ENCODE data around the gene CHRM4.
A peak's percentile ranks its signal among the peaks of the same experiment; 100 is the strongest.

The CHRM4 gene

DNA sequence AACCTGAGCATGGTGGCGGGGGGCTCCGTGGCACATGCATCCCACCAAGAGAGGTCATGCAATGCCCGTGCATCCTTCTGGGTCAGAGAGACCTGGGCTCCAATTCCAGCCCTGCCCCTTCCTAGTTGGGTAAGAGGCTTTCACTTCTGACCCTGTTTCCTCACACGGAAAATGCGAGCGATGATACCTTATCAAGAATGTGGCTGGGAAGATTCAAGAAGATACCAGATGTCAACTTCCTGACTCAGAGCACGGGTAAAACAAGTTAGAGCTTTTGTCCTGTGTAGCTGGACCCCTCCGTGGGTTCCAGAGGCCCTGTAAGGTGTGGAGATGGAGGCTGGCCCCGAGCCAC, 53.0 kb downstream of the CHRM4 start:
- peaks cover 0 to 4% (median 1%) of the 10 kb centered on the region in 5 experiments for H3K27me3 ChIP-seq (replicated peaks in 2 of 5; ENCODE audit: control insufficient read depth in 4 of 5, insufficient read depth in 5 of 5, low read length in 4 of 5)
- H3K27ac ChIP-seq (ENCODE audit: insufficient read depth in 1 of 2, low read depth in 1 of 2, low read length in 2 of 2, poor library complexity in 1 of 2, severe bottlenecking in 2 of 2) = peak overlapping the region in 1 of 2 experiments; percentile 28
- DNase-seq = no peak
- H3K9me3 ChIP-seq (ENCODE audit: control extremely low read depth in 1 of 5, control insufficient read depth in 4 of 5, insufficient read depth in 2 of 5, low read depth in 1 of 5, low read length in 4 of 5) = no peaks in the 10 kb centered on the region
- ChIA-PET CTCF (interaction anchor here (4.7 to 42.2 kb wide), 2 partner anchors 21 to 23 kb away, joined by 36 to 1037 read pairs; partner anchors contain the start of genes DGKZ and MDK), POLR2A (no interaction called here)
- peaks cover 6 to 82% (median 72%) of the 10 kb centered on the region in 4 experiments for H3K4me1 ChIP-seq (ENCODE audit: control extremely low read depth in 1 of 4, control insufficient read depth in 4 of 4, insufficient read depth in 4 of 4, low read length in 3 of 4)
- no peaks in the 10 kb centered on the region for H3K36me3 ChIP-seq (ENCODE audit: control insufficient read depth in 4 of 4, insufficient read depth in 4 of 4, low read length in 3 of 4)
- peak overlapping the region in 5 of 7 experiments; percentile 7 to 68 (median 44) for H3K4me3 ChIP-seq (ENCODE audit: control insufficient read depth in 1 of 7, extremely low read depth in 1 of 7, insufficient read depth in 4 of 7, low read depth in 2 of 7, low read length in 6 of 7)
- WGBS (ENCODE audit: insufficient coverage) = 60% methylated on average over 5 of the region's 9 CpGs

DNA sequence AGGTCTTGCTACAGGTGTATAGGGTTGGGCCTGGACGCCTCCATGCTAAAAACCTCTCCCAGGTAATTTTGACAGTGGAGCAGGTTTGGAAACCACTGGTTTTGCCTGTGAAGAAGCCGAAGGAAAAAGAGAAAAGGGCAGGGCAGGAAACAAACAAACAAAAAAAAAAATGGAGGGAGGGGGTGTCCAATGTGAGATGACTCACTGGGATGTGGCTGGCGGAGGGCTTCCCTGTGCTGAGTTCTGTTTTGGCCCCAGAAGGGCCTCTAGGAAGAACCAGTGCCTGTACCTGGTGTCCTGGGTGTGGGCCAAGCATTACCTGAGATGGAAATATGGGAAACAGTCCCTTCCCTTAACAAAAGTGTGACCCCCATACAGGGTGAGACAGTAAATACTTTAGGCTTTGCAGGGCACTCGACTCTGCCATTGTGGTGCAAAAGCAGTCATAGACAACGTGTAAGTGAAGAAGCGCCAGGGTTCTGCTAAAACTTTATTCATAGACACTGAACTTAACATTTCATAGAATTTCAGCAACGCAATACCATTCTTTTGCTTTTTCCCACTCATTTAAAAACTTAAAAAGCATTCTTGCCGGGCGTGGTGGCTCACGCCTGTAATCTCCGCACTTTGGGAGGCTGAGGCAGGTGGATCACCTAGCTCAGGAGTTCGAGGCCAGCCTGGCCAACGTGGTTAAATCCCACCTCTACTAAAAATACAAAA, 53.8 kb downstream of the CHRM4 start:
- DNase-seq = peak in 1 of 3 donors; percentile 46
- ChIA-PET POLR2A (no interaction called here), CTCF (interaction anchor here (4.7 to 42.2 kb wide), 2 partner anchors 20 to 24 kb away, joined by 36 to 1037 read pairs; partner anchors contain the start of genes DGKZ and MDK)
- Histone ChIP-seq H3K36me3 (ENCODE audit: control insufficient read depth in 4 of 4, insufficient read depth in 4 of 4, low read length in 3 of 4) (no peaks in the 10 kb centered on the region), H3K27ac (ENCODE audit: insufficient read depth in 1 of 2, low read depth in 1 of 2, low read length in 2 of 2, poor library complexity in 1 of 2, severe bottlenecking in 2 of 2) (no peak overlapping the region), H3K4me1 (ENCODE audit: control extremely low read depth in 1 of 4, control insufficient read depth in 4 of 4, insufficient read depth in 4 of 4, low read length in 3 of 4) (peaks cover 3 to 82% (median 74%) of the 10 kb centered on the region in 4 experiments), H3K9me3 (ENCODE audit: control extremely low read depth in 1 of 5, control insufficient read depth in 4 of 5, insufficient read depth in 2 of 5, low read depth in 1 of 5, low read length in 4 of 5) (no peaks in the 10 kb centered on the region), H3K4me3 (ENCODE audit: control insufficient read depth in 1 of 7, extremely low read depth in 1 of 7, insufficient read depth in 4 of 7, low read depth in 2 of 7, low read length in 6 of 7) (no peak overlapping the region), H3K27me3 (replicated peaks in 2 of 5; ENCODE audit: control insufficient read depth in 4 of 5, insufficient read depth in 5 of 5, low read length in 4 of 5) (peaks cover 0 to 9% (median 4%) of the 10 kb centered on the region in 5 experiments)
- WGBS (ENCODE audit: insufficient coverage) = 91% methylated on average over 8 of the region's 13 CpGs

DNA sequence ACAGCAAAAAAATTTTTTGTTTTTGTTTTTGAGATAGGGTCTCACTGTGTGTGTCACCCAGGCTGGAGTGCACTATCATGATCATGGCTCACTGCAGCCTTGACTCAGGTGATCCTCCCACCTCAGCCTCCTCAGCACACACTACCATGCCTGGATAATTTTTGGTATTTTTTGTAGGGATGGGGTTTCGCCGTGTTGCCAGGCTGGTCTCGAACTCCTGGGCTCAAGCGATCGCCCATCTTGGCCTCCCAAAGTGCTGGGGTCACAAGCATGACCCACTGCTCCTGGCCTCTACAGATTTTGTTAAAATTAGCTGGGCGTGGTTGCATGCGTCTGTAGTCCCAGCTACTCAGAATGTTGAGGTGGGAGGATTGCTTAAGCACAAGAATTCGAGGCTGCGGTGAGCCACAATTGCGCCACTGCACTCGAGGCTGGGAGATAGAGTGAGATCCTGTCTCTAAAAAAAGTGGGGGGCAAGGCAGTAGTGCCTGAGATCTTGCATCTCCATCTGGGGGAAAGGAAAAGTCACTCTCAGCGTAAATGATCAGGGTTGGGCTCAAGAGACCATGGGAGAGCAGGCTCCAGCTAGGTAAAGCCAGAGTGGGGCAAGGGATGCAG, 54.9 kb downstream of the CHRM4 start:
- WGBS (ENCODE audit: insufficient coverage) = 90% methylated on average over 10 of the region's 12 CpGs
- Histone ChIP-seq H3K27me3 (replicated peaks in 2 of 5; ENCODE audit: control insufficient read depth in 4 of 5, insufficient read depth in 5 of 5, low read length in 4 of 5) (peaks cover 0 to 20% (median 7%) of the 10 kb centered on the region in 5 experiments), H3K36me3 (ENCODE audit: control insufficient read depth in 4 of 4, insufficient read depth in 4 of 4, low read length in 3 of 4) (no peaks in the 10 kb centered on the region), H3K4me3 (ENCODE audit: control insufficient read depth in 1 of 7, extremely low read depth in 1 of 7, insufficient read depth in 4 of 7, low read depth in 2 of 7, low read length in 6 of 7) (no peak overlapping the region), H3K9me3 (ENCODE audit: control extremely low read depth in 1 of 5, control insufficient read depth in 4 of 5, insufficient read depth in 2 of 5, low read depth in 1 of 5, low read length in 4 of 5) (no peaks in the 10 kb centered on the region), H3K4me1 (ENCODE audit: control extremely low read depth in 1 of 4, control insufficient read depth in 4 of 4, insufficient read depth in 4 of 4, low read length in 3 of 4) (peaks cover under 1 to 82% (median 73%) of the 10 kb centered on the region in 4 experiments), H3K27ac (ENCODE audit: insufficient read depth in 1 of 2, low read depth in 1 of 2, low read length in 2 of 2, poor library complexity in 1 of 2, severe bottlenecking in 2 of 2) (no peak overlapping the region)
- POLR2A ChIA-PET = no interaction called here
- CTCF ChIA-PET = interaction anchor here (0.7 to 42.2 kb wide), 3 partner anchors 19 to 25 kb away, joined by 4 to 1037 read pairs (median 4); partner anchors contain the start of genes DGKZ and MDK
- DNase-seq = peak in 2 of 3 donors; percentile 71 to 77

DNA sequence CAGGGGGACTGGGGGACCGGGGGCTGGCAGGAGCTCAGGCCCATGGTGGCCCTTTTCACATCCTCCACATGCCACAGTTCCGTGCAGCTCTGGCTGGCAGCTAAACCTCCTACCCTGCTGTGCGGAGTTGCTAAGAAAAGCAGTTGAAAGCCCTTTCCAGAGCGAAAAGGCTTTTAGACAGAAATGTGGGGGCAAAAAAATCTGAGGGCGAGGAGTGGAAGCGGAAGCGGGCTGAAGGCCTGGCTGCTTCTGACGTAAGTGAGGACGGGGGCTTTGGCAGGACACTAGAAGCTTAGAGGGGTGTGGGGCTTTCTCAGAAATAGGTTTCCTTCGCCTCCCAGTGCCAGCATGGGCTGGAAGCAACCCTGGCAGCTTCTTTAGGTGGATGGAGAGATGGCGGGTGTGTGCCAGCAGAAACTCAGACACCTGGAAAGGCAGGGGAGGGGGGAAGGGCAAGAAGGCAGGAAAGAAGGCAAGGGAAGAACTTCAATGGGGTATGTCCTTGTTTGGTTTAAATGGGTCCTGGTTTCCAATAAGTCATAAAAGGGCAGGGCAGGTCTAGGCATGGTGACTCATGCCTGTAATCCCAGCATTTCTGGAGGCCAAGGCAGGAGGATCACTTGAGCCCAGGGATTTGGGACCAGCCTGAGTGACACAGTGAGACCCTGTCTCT, 55.5 kb downstream of the CHRM4 start:
- POLR2A ChIA-PET = no interaction called here
- Histone ChIP-seq H3K4me1 (ENCODE audit: control extremely low read depth in 1 of 4, control insufficient read depth in 4 of 4, insufficient read depth in 4 of 4, low read length in 3 of 4) (peaks cover 7 to 82% (median 73%) of the 10 kb centered on the region in 4 experiments), H3K4me3 (ENCODE audit: control insufficient read depth in 1 of 7, extremely low read depth in 1 of 7, insufficient read depth in 4 of 7, low read depth in 2 of 7, low read length in 6 of 7) (no peak overlapping the region), H3K9me3 (ENCODE audit: control extremely low read depth in 1 of 5, control insufficient read depth in 4 of 5, insufficient read depth in 2 of 5, low read depth in 1 of 5, low read length in 4 of 5) (no peaks in the 10 kb centered on the region), H3K27me3 (replicated peaks in 2 of 5; ENCODE audit: control insufficient read depth in 4 of 5, insufficient read depth in 5 of 5, low read length in 4 of 5) (peaks cover 0 to 20% (median 7%) of the 10 kb centered on the region in 5 experiments), H3K36me3 (ENCODE audit: control insufficient read depth in 4 of 4, insufficient read depth in 4 of 4, low read length in 3 of 4) (no peaks in the 10 kb centered on the region), H3K27ac (ENCODE audit: insufficient read depth in 1 of 2, low read depth in 1 of 2, low read length in 2 of 2, poor library complexity in 1 of 2, severe bottlenecking in 2 of 2) (no peak overlapping the region)
- no peak for DNase-seq
- CTCF ChIA-PET = interaction anchor here (0.7 to 42.2 kb wide), 3 partner anchors 18 to 26 kb away, joined by 4 to 1037 read pairs (median 4); partner anchors contain the start of genes DGKZ and MDK
- 97% methylated on average over 11 of the region's 11 CpGs for WGBS (ENCODE audit: insufficient coverage)

DNA sequence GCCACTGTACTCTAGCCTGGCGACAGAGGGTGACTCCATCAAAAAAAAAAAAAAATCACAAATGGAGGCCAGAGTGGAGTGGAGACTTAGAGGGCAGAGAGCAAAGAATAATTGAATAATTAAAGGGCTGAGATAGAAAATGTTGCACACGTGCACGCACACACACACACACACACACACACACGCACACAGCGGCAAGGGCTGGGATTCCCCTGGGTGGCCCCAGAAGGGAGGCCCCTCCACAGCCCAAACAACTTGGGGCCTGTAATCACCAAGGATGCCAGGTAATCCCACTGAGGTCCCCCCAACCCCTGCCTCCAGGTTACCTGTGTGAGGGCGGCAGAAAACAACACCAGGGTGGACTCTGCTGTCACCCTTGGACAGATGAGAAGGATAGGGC, 56.3 kb downstream of the CHRM4 start:
- POLR2A ChIA-PET = no interaction called here
- CTCF ChIA-PET = interaction anchor here (42.2 kb wide), 1 partner anchor 27 kb away, joined by 1037 read pairs; the partner anchor contains the start of genes DGKZ and MDK

DNA sequence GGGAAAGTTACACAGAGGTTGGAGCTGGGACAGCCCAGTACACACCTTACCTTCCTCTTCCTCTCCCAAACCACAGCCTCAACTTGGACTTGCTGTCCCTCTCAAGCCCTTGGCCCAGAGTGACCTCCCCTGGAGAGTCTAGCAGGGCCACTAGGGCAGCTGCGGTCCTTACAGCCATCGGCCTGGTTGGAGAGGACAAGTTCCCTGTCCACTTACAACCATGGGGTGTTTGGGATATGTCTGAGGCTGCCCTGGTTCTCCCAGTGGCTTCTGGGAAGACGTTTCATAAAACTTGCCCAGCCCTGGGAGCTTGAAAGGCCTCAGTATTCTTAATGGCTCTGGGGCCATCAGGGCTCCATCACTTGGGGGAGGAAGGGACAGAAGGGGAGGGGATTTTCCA, 57.4 kb downstream of the CHRM4 start:
- Histone ChIP-seq H3K27ac (ENCODE audit: insufficient read depth in 1 of 2, low read depth in 1 of 2, low read length in 2 of 2, poor library complexity in 1 of 2, severe bottlenecking in 2 of 2) (no peak overlapping the region), H3K4me1 (ENCODE audit: control extremely low read depth in 1 of 4, control insufficient read depth in 4 of 4, insufficient read depth in 4 of 4, low read length in 3 of 4) (peaks cover 16 to 80% (median 69%) of the 10 kb centered on the region in 4 experiments), H3K36me3 (ENCODE audit: control insufficient read depth in 4 of 4, insufficient read depth in 4 of 4, low read length in 3 of 4) (no peaks in the 10 kb centered on the region), H3K9me3 (ENCODE audit: control extremely low read depth in 1 of 5, control insufficient read depth in 4 of 5, insufficient read depth in 2 of 5, low read depth in 1 of 5, low read length in 4 of 5) (no peaks in the 10 kb centered on the region), H3K4me3 (ENCODE audit: control insufficient read depth in 1 of 7, extremely low read depth in 1 of 7, insufficient read depth in 4 of 7, low read depth in 2 of 7, low read length in 6 of 7) (peak overlapping the region in 1 of 7 experiments; percentile 74), H3K27me3 (replicated peaks in 2 of 5; ENCODE audit: control insufficient read depth in 4 of 5, insufficient read depth in 5 of 5, low read length in 4 of 5) (peaks cover 0 to 20% (median 7%) of the 10 kb centered on the region in 5 experiments)
- DNase-seq = no peak
- POLR2A ChIA-PET = no interaction called here
- CTCF ChIA-PET = interaction anchor here (0.7 to 42.2 kb wide), 2 partner anchors 28 to 153 kb away, joined by 4 to 1037 read pairs; partner anchors contain the start of genes DGKZ and MDK
- 92% methylated on average over 3 of the region's 3 CpGs for WGBS (ENCODE audit: insufficient coverage)

More for the DNA sequence above, 56.3 kb downstream of the CHRM4 start:
- 90% methylated on average over 2 of the region's 6 CpGs for WGBS (ENCODE audit: insufficient coverage)
- Histone ChIP-seq H3K4me1 (ENCODE audit: control extremely low read depth in 1 of 4, control insufficient read depth in 4 of 4, insufficient read depth in 4 of 4, low read length in 3 of 4) (peaks cover 12 to 82% (median 75%) of the 10 kb centered on the region in 4 experiments), H3K36me3 (ENCODE audit: control insufficient read depth in 4 of 4, insufficient read depth in 4 of 4, low read length in 3 of 4) (no peaks in the 10 kb centered on the region), H3K27me3 (replicated peaks in 2 of 5; ENCODE audit: control insufficient read depth in 4 of 5, insufficient read depth in 5 of 5, low read length in 4 of 5) (peaks cover 0 to 20% (median 7%) of the 10 kb centered on the region in 5 experiments), H3K9me3 (ENCODE audit: control extremely low read depth in 1 of 5, control insufficient read depth in 4 of 5, insufficient read depth in 2 of 5, low read depth in 1 of 5, low read length in 4 of 5) (no peaks in the 10 kb centered on the region), H3K4me3 (ENCODE audit: control insufficient read depth in 1 of 7, extremely low read depth in 1 of 7, insufficient read depth in 4 of 7, low read depth in 2 of 7, low read length in 6 of 7) (no peak overlapping the region), H3K27ac (ENCODE audit: insufficient read depth in 1 of 2, low read depth in 1 of 2, low read length in 2 of 2, poor library complexity in 1 of 2, severe bottlenecking in 2 of 2) (no peak overlapping the region)
- DNase-seq = no peak
